GM19452 (cell line): ENCODE measurements around the gene DIS3L2.
"Not testable (repeated sequence)": the region's sequence is repeated elsewhere in the genome, so short reads cannot be mapped to it uniquely, and the experiment has no call there.

ENCODE experiments used
- ATAC-seq: cut with Tn5 transposase; IDR thresholded peaks from one replicate; pipeline ENCODE4 v1.9.1; 2021; ENCODE audit not compliant: unreplicated experiment

Gene DIS3L2

GRCh38 chr2:232113821-232114220 lies 152.3 kb downstream of the DIS3L2 start:
- ATAC-seq: no peak

GRCh38 chr2:232115728-232116361 lies 154.3 kb downstream of the DIS3L2 start:
- not testable (repeated sequence) for ATAC-seq

- no peak for ATAC-seq
These were observed 155.3 kb downstream of the DIS3L2 start for GRCh38 chr2:232116852-232117251.

GRCh38 chr2:232117413-232117812 lies 155.9 kb downstream of the DIS3L2 start:
- no peak for ATAC-seq

- no peak for ATAC-seq
These were observed 159.4 kb downstream of the DIS3L2 start for GRCh38 chr2:232120911-232121310.

- no peak for ATAC-seq
These were observed 162.8 kb downstream of the DIS3L2 start for GRCh38 chr2:232124309-232124708.

GRCh38 chr2:232126301-232127099 lies 165.0 kb downstream of the DIS3L2 start:
- ATAC-seq: no peak

GRCh38 chr2:232129483-232129882 lies 168.0 kb downstream of the DIS3L2 start:
- ATAC-seq: no peak

- ATAC-seq: no peak
These were observed 170.7 kb downstream of the DIS3L2 start for GRCh38 chr2:232132181-232132580.

GRCh38 chr2:232133078-232133477 lies 171.6 kb downstream of the DIS3L2 start:
- no peak for ATAC-seq

- ATAC-seq: no peak
These were observed 173.4 kb downstream of the DIS3L2 start for GRCh38 chr2:232134939-232135338.

GRCh38 chr2:232137356-232138147 lies 176.0 kb downstream of the DIS3L2 start:
- no peak for ATAC-seq

GRCh38 chr2:232138441-232138840 lies 176.9 kb downstream of the DIS3L2 start:
- ATAC-seq: no peak

GRCh38 chr2:232139171-232139594 lies 177.7 kb downstream of the DIS3L2 start:
- ATAC-seq: no peak

GRCh38 chr2:232139786-232140562 lies 178.5 kb downstream of the DIS3L2 start:
- no peak for ATAC-seq

GRCh38 chr2:232141591-232141990 lies 180.1 kb downstream of the DIS3L2 start:
- ATAC-seq: no peak

GRCh38 chr2:232142049-232142448 lies 180.5 kb downstream of the DIS3L2 start:
- ATAC-seq: no peak

- no peak for ATAC-seq
These were observed 181.0 kb downstream of the DIS3L2 start for GRCh38 chr2:232142502-232142901.

GRCh38 chr2:232146294-232146693 lies 184.8 kb downstream of the DIS3L2 start:
- ATAC-seq: no peak

GRCh38 chr2:232147440-232148077 lies 186.0 kb downstream of the DIS3L2 start:
- no peak for ATAC-seq
